Mesothelial cell of epicardium (in vitro differentiated cells): Measurements from ENCODE around the gene CBLIF. TPM values are rescaled to one million over a fixed set of nuclear protein-coding genes. Genes with fewer than 3 reads are reported as not detected.

Source experiments
- DNase-seq, 2 experiments: peaks; one replicate each; pipeline ENCODE4 v3.0.0; 2021; ENCODE audit warnings: low spot score in 2 of 2; ENCODE audit not compliant: unreplicated experiment in 2 of 2
- H3K27ac Mint-ChIP-seq: 2 replicates; pipeline ENCODE4 v1.8.0; 2021; ENCODE audit warnings: mixed read lengths
- H3K27me3 Mint-ChIP-seq: 2 replicates; pipeline ENCODE4 v1.8.0; 2021; ENCODE audit warnings: low read depth, mixed read lengths
- H3K36me3 Mint-ChIP-seq: 2 replicates; pipeline ENCODE4 v1.8.0; 2021; ENCODE audit warnings: mixed read lengths
- H3K4me1 Mint-ChIP-seq: 2 replicates; pipeline ENCODE4 v1.8.0; 2021; ENCODE audit warnings: mixed read lengths
- H3K4me3 Mint-ChIP-seq: 2 replicates; pipeline ENCODE4 v1.8.0; 2021; ENCODE audit warnings: mild to moderate bottlenecking, moderate library complexity, mixed read lengths
- H3K9me3 Mint-ChIP-seq: 2 replicates; pipeline ENCODE4 v1.8.0; 2021; ENCODE audit warnings: mixed read lengths
- total RNA-seq: library from RNA; stranded (reverse); gene quantifications from 3 replicates; pipeline ENCODE4 v1.2.1, GENCODE V29; 2021
- TF ChIP-seq, protein P1 (sequence below): fragments of 200-600 bp; sonication (generic); IDR thresholded peaks from one replicate; pipeline ENCODE4 v1.5.0; 2021; ENCODE audit warnings: antibody characterized with exemption; ENCODE audit not compliant: unreplicated experiment

The CBLIF gene
- total RNA-seq, 1 donor from 2014 or later: not detected

DNA sequence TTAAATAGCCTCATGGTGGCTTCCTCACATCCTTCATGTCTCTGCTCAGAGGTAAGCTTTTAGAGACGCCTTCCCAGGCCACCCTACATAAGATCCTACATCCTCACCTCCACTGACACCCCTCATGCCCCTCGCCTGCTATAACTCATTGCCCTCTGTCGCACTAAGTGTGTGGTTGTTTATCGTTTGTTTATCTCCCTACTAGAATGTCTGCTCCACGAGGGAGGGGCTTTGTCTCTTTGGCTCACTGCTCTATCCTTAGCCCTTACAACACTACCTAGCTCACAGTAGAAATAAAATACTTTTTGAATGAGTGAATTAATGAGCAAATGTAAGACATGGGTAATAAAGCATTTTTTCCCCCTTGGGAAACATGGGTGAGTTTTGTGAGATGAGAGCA, 1.3 kb upstream of the CBLIF start:
- no peak for DNase-seq
- H3K27ac Mint-ChIP-seq: no peak overlapping the region
- no peak overlapping the region for H3K4me3 Mint-ChIP-seq

DNA sequence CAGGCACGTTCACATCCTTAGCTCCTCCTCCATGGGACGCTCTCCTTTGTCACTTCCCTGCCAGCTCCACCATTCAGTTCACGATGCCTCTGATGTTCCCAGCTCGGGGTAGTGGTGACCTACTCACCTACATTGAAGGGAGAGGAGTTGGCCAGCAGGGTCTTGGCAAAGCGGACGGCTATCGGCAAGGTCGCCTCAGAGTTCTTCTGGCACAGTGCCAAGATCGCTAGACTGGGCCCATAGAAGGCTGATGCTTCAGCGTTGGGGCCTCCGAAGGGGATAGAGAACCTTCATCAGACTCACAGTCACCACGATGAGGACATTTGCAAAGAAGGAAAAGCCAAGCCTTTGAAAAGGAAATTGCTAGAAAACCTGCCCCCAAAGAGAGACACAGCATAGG, 3.0 kb downstream of the CBLIF start:
- no peaks in the 10 kb centered on the region for H3K9me3 Mint-ChIP-seq

More for the DNA sequence above, 1.3 kb upstream of the CBLIF start:
- Mint-ChIP-seq H3K4me1 (no peaks in the 10 kb centered on the region), H3K27me3 (no peaks in the 10 kb centered on the region), H3K9me3 (peaks cover 3% of the 10 kb centered on the region), H3K36me3 (no peaks in the 10 kb centered on the region)
- TF ChIP-seq, protein P1, sequence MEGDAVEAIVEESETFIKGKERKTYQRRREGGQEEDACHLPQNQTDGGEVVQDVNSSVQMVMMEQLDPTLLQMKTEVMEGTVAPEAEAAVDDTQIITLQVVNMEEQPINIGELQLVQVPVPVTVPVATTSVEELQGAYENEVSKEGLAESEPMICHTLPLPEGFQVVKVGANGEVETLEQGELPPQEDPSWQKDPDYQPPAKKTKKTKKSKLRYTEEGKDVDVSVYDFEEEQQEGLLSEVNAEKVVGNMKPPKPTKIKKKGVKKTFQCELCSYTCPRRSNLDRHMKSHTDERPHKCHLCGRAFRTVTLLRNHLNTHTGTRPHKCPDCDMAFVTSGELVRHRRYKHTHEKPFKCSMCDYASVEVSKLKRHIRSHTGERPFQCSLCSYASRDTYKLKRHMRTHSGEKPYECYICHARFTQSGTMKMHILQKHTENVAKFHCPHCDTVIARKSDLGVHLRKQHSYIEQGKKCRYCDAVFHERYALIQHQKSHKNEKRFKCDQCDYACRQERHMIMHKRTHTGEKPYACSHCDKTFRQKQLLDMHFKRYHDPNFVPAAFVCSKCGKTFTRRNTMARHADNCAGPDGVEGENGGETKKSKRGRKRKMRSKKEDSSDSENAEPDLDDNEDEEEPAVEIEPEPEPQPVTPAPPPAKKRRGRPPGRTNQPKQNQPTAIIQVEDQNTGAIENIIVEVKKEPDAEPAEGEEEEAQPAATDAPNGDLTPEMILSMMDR: no peak

DNA sequence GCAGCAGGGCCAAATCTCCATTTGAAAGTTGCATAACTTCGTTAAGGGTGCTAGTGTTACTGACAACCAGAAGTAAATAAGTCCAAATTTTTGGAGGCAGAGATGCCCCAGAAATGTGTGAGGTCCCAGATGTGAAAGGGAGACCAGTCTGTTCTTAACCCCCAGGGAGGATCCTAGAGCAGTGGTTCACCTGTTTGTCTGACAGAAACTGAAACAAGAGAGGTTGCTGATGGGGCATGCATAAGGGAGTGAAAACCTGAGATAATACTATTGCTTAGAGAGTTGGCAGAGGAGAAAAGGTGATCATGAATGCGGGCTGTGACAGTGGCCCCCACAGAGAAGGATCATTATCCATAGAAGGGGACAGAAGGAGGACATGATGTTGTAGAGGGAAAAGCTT, 3.8 kb downstream of the CBLIF start:
- no peaks in the 10 kb centered on the region for H3K27me3 Mint-ChIP-seq
- no peak overlapping the region for H3K27ac Mint-ChIP-seq
- TF ChIP-seq, protein P1: no peak
- H3K4me3 Mint-ChIP-seq: no peak overlapping the region
- H3K36me3 Mint-ChIP-seq: no peaks in the 10 kb centered on the region
- H3K4me1 Mint-ChIP-seq: no peaks in the 10 kb centered on the region
- no peak for DNase-seq
- no peaks in the 10 kb centered on the region for H3K9me3 Mint-ChIP-seq

More for the DNA sequence above, 3.0 kb downstream of the CBLIF start:
- no peak overlapping the region for H3K4me3 Mint-ChIP-seq
- TF ChIP-seq, protein P1: no peak
- no peaks in the 10 kb centered on the region for H3K36me3 Mint-ChIP-seq
- no peaks in the 10 kb centered on the region for H3K4me1 Mint-ChIP-seq
- H3K27me3 Mint-ChIP-seq: no peaks in the 10 kb centered on the region
- H3K27ac Mint-ChIP-seq: no peak overlapping the region
- DNase-seq: no peak

DNA sequence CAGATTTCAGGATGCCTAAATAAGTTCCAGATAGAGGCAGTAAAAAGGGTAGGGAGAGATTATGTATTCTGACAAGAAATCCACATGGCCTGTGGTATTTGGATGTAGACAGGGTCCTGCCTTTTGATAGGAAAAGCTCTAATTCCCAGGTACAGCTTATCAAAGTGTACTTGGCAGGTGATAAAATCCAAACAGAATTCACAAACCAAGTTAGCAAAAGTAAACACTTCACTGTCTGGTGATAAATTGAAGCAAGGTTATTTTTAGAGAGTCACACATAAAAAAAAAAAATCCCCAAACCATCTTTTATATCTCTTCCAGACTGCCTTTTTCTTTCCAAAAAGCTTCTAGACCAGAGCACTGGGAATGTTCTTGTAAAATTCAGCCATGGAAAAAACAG, 5.7 kb downstream of the CBLIF start:
- TF ChIP-seq, protein P1: no peak
- Mint-ChIP-seq H3K36me3 (no peaks in the 10 kb centered on the region), H3K4me3 (no peak overlapping the region), H3K27me3 (no peaks in the 10 kb centered on the region), H3K4me1 (no peaks in the 10 kb centered on the region), H3K27ac (no peak overlapping the region), H3K9me3 (no peaks in the 10 kb centered on the region)
- DNase-seq: no peak

DNA sequence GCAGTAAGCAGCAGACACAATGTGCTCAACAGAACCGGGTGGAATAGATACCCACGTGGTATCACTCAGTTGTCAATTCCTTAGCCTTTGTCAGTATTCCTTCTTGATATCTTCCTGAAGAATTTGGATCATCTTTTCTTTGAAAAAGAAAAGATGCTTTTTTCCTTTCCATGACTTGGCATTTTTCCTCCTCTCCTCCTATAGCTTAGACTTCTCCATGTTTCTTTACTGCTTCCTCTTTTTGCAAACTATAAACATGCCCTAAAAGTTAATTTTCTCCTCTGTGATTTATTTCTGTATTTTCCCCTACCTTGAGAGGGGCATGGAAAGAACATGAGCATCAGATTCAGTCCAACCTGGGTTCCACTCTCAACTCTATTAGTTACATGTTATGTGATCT, 11.7 kb downstream of the CBLIF start:
- H3K27me3 Mint-ChIP-seq: no peaks in the 10 kb centered on the region
- no peak for DNase-seq
- H3K36me3 Mint-ChIP-seq: no peaks in the 10 kb centered on the region
- H3K9me3 Mint-ChIP-seq: no peaks in the 10 kb centered on the region
- H3K4me1 Mint-ChIP-seq: no peaks in the 10 kb centered on the region
- no peak overlapping the region for H3K4me3 Mint-ChIP-seq
- TF ChIP-seq, protein P1: no peak
- H3K27ac Mint-ChIP-seq: no peak overlapping the region

DNA sequence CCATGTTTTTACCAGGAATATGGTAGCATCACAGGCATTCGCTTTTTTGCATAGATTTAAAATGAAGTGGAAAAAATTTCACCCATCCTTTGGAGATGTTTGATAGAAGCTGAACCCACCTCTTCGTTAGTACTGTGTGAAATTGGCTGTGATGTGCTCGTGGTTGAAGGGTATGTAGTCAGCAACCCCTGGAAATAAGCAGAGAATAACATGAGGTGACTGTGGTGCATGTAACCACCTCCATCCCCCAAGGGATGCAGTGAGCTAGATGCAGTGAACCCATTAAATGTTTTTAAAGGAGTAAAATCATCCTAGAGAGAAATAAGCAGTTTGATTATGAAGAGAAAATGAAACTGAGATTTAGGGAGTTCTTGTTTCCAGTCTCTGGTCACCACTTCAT, 15.9 kb downstream of the CBLIF start:
- no peaks in the 10 kb centered on the region for H3K27me3 Mint-ChIP-seq
- H3K4me3 Mint-ChIP-seq: no peak overlapping the region
- TF ChIP-seq, protein P1: no peak
- no peaks in the 10 kb centered on the region for H3K36me3 Mint-ChIP-seq
- no peaks in the 10 kb centered on the region for H3K9me3 Mint-ChIP-seq
- no peaks in the 10 kb centered on the region for H3K4me1 Mint-ChIP-seq
- DNase-seq: no peak
- H3K27ac Mint-ChIP-seq: no peak overlapping the region
